Renal pelvis (tissue), 4 donors: ENCODE results near the gene RBCK1. TPM values are rescaled to one million over a fixed set of nuclear protein-coding genes. Genes with fewer than 3 reads are reported as not detected.
"Not testable (repeated sequence)": the region's sequence is repeated elsewhere in the genome, so short reads cannot be mapped to it uniquely, and the experiment has no call there.

Source experiments
- DNase-seq: peaks from one replicate; pipeline ENCODE4 v3.0.0-alpha.2; 2013
- polyA plus RNA-seq, 3 donors: library from polyadenylated mRNA; unstranded; fragments of 120-200 nt; gene quantifications; one replicate each; pipeline ENCODE4 v1.2.1, GENCODE V29; 2013; ENCODE audit not compliant: insufficient read length in 3 of 3

RBCK1 gene
- polyA plus RNA-seq, 3 donors: 82.5 to 105 (median 93.2) TPM

GRCh38 chr20:389220-389619, 18.9 kb upstream of the RBCK1 start:
- DNase-seq: no peak

GRCh38 chr20:391041-391711, 16.9 kb upstream of the RBCK1 start:
- no peak for DNase-seq

- DNase-seq: not testable (repeated sequence)
Observed at GRCh38 chr20:393296-393695, 14.8 kb upstream of the RBCK1 start.

GRCh38 chr20:396252-396618, 11.9 kb upstream of the RBCK1 start:
- no peak for DNase-seq

GRCh38 chr20:396619-397431, 11.3 kb upstream of the RBCK1 start:
- DNase-seq: no peak

GRCh38 chr20:397432-398237, 10.5 kb upstream of the RBCK1 start:
- DNase-seq: no peak

- no peak for DNase-seq
Observed at GRCh38 chr20:399182-399707, 8.9 kb upstream of the RBCK1 start.

GRCh38 chr20:400128-400453, 8.0 kb upstream of the RBCK1 start:
- no peak for DNase-seq

GRCh38 chr20:400454-401275, 7.4 kb upstream of the RBCK1 start:
- DNase-seq: no peak

- DNase-seq: no peak
Observed at GRCh38 chr20:401682-402495, 6.2 kb upstream of the RBCK1 start.

- no peak for DNase-seq
Observed at GRCh38 chr20:402496-402885, 5.6 kb upstream of the RBCK1 start.

GRCh38 chr20:402898-403581, 5.1 kb upstream of the RBCK1 start:
- DNase-seq: no peak

- DNase-seq: no peak
Observed at GRCh38 chr20:403582-403957, 4.5 kb upstream of the RBCK1 start.

GRCh38 chr20:404088-404487, 4.0 kb upstream of the RBCK1 start:
- DNase-seq: no peak

- no peak for DNase-seq
Observed at GRCh38 chr20:406200-407132, 1.6 kb upstream of the RBCK1 start.

GRCh38 chr20:407133-407952, 756 bp upstream of the RBCK1 start:
- peak; percentile 53 for DNase-seq

- no peak for DNase-seq
Observed at GRCh38 chr20:408843-409696, 971 bp downstream of the RBCK1 start.
